Aorta (tissue), 5 donors: ENCODE results near the gene ELF2. TPM values are rescaled to one million over a fixed set of nuclear protein-coding genes. Genes with fewer than 3 reads are reported as not detected.
A peak's percentile ranks its signal among the peaks of the same experiment; 100 is the strongest.
"Not testable (repeated sequence)": the region's sequence is repeated elsewhere in the genome, so short reads cannot be mapped to it uniquely, and the experiment has no call there.

Source experiments
- ATAC-seq: fragments of 200-7000 bp; cut with Tn5 transposase; one replicate; pipeline ENCODE4 v1.9.1; 2022; ENCODE audit warnings: moderate library complexity; ENCODE audit not compliant: low FRiP score
- DNase-seq, 2 donors: peaks; one replicate each; pipeline ENCODE4 v3.0.0-alpha.2; 2020
- H3K27ac ChIP-seq, 2 donors: one replicate each; pipeline ENCODE4 v1.5.1; 2013; ENCODE audit warnings: low read length in 2 of 2, mild to moderate bottlenecking in 2 of 2, moderate library complexity in 2 of 2, control low read depth in 1 of 2, inconsistent platforms in 1 of 2, low read depth in 1 of 2
- H3K27me3 ChIP-seq, 2 donors: one replicate each; pipeline ENCODE4 v1.6.1; 2013; ENCODE audit warnings: control low read depth in 1 of 2, low read length in 1 of 2, mild to moderate bottlenecking in 1 of 2, moderate library complexity in 1 of 2; ENCODE audit not compliant: insufficient read depth in 2 of 2, control insufficient read depth in 1 of 2
- H3K36me3 ChIP-seq, 2 donors: one replicate each; pipeline ENCODE4 v1.6.1; 2013; ENCODE audit warnings: control low read depth in 1 of 2, low read length in 1 of 2, mild to moderate bottlenecking in 1 of 2; ENCODE audit not compliant: insufficient read depth in 2 of 2, control insufficient read depth in 1 of 2
- H3K4me1 ChIP-seq, 2 donors: one replicate each; pipeline ENCODE4 v1.6.1; 2013; ENCODE audit warnings: low read length in 2 of 2, control low read depth in 1 of 2, mild to moderate bottlenecking in 1 of 2, moderate library complexity in 1 of 2; ENCODE audit not compliant: insufficient read depth in 2 of 2, control insufficient read depth in 1 of 2
- H3K4me3 ChIP-seq, 2 donors: one replicate each; pipeline ENCODE4 v1.5.1; 2013; ENCODE audit warnings: low read length in 2 of 2, control low read depth in 1 of 2, mild to moderate bottlenecking in 1 of 2
- H3K9me3 ChIP-seq: one replicate; pipeline ENCODE4 v1.6.1; 2013; ENCODE audit warnings: mild to moderate bottlenecking, low read length; ENCODE audit not compliant: control insufficient read depth
- WGBS, 2 donors: extraction: QIAGEN DNeasy Blood & Tissue Kit; methylation state at CpG; one replicate each; pipeline ENCODE4 v1.1.7; 2013; 5-methylcytosine and 5-hydroxymethylcytosine counted together
- intact Hi-C, 2 donors: fragments of 100-400 bp; cut with DNase I; formaldehyde crosslinking; loops; one replicate each; pipeline versions ENCODE4 v1.14.2 to v1.15.0; 2022
- polyA plus RNA-seq, 2 donors: library from polyadenylated mRNA; stranded (reverse); fragments of 200-250 nt; gene quantifications; one replicate each; pipeline ENCODE4 v1.2.3, GENCODE V29; 2013
- total RNA-seq, 2 donors: library from RNA; stranded (reverse); fragmentation: NEBNext Ultra II Directional; extraction: Animal tissue kit (Norgen Biotek cat#: 25700); gene quantifications; one replicate each; pipeline ENCODE4 v1.2.1, GENCODE V29; 2021
- donor health status: healthy with polysubstance abuse.
- donor health status: Bipolar disorder and iron deficiency.
- donor health status: DM: no; HTN: no; CAD: no.
- donor health status: DM: no; HTN: no; CAD: no.
- donor health status: DM: yes; HTN: yes; CAD: no.

ELF2 gene
- total and polyA plus RNA-seq, 4 donors = 12.3 to 102 (median 58.4) TPM

- ATAC-seq = no peak
- Histone ChIP-seq H3K4me1 (no peaks in the 10 kb centered on the region), H3K27ac (no peak overlapping the region)
Observed at GRCh38 chr4:139115226-139115625, 61.8 kb downstream of the ELF2 start.

DNA sequence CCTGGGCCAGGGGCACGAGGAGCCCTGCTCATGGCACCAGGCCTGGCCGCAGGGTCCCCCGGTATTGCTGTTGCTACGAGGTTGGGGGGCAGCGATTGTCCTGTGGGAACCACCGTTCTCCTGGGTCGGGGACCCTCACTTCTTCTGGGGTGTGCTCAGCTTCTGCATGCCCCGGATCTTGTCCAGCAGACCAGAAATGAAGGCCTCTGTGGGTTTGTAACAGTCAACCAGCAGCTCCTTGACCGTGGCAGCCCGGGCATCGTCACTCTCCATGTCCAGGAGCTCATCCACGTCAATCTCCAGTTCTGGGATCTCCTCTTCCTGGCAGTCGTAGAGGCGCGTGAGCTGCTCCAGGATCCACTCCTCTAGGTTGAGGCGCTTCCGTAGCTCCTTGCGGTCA lies 62.2 kb downstream of the ELF2 start:
- intact Hi-C loops = not testable (repeated sequence)

More at GRCh38 chr4:139115226-139115625, 61.8 kb downstream of the ELF2 start:
- intact Hi-C loops = no loop called here
- peaks cover 0 to 5% of the 10 kb centered on the region in 2 donors for H3K36me3 ChIP-seq
- no peaks in the 10 kb centered on the region for H3K27me3 ChIP-seq
- no peak for DNase-seq
- 97 to 98% methylated on average over 44 of the region's 44 CpGs for WGBS, 2 donors
- H3K4me3 ChIP-seq = no peak overlapping the region
- no peaks in the 10 kb centered on the region for H3K9me3 ChIP-seq

GRCh38 chr4:139112650-139113049 lies 64.4 kb downstream of the ELF2 start:
- no peaks in the 10 kb centered on the region for H3K9me3 ChIP-seq
- H3K4me3 ChIP-seq = no peak overlapping the region
- WGBS, 2 donors = 92 to 95% methylated on average over 5 of the region's 5 CpGs
- DNase-seq (no peak), ATAC-seq (no peak)
- no peaks in the 10 kb centered on the region for H3K4me1 ChIP-seq
- H3K27ac ChIP-seq = no peak overlapping the region
- no peaks in the 10 kb centered on the region for H3K27me3 ChIP-seq
- intact Hi-C loops = no loop called here
- no peaks in the 10 kb centered on the region for H3K36me3 ChIP-seq

More for the DNA sequence above, 62.2 kb downstream of the ELF2 start:
- not testable (repeated sequence) for H3K36me3 ChIP-seq, DNase-seq, H3K4me1 ChIP-seq, ATAC-seq, H3K4me3 ChIP-seq, H3K27ac ChIP-seq, H3K27me3 ChIP-seq, H3K9me3 ChIP-seq
- WGBS, 2 donors = 96 to 98% methylated on average over 17 to 18 of the region's 18 CpGs

DNA sequence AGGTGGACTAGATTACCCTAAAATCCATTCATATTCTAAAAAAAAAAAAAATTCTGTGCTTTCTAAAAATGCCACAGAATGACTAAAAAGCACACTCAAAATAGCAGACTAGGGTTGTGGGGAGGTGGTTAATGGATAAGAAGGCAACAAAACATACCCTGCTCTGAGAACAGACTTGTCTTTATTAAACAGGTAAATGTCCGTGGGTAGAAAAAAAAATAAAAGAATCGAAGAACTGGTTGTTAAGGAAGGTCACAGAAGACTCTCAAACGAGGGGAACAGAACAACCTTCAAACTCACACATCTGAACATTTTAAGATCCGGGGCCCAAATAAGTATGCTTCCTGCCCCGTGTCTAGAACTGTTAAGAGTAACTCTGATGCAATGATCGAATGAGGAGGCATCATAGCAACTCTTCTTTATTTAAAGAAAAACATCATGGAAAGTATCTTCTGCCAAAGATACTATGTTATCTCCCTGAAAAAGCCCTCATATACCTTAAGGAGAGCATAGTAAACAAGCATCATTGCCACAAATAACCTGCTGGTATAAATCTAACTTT lies 68.4 kb downstream of the ELF2 start:
- Histone ChIP-seq H3K4me1 (no peaks in the 10 kb centered on the region), H3K36me3 (no peaks in the 10 kb centered on the region), H3K27ac (no peak overlapping the region), H3K4me3 (no peak overlapping the region), H3K27me3 (no peaks in the 10 kb centered on the region), H3K9me3 (no peaks in the 10 kb centered on the region)
- no peak for ATAC-seq
- intact Hi-C loops = loop anchor here in 1 of 2 donors (10.0 kb wide), 1 partner anchor 56 kb away; no protein-coding TSS in a partner anchor
- no peak for DNase-seq
- 78 to 83% methylated on average over 6 of the region's 6 CpGs for WGBS, 2 donors

- H3K9me3 ChIP-seq = no peaks in the 10 kb centered on the region
- DNase-seq = peak in 1 of 2 donors; percentile 79
- intact Hi-C loops = loop anchor here (5.0 kb wide), 2 partner anchors 78 to 198 kb away; partner anchors contain the start of gene ELF2 (in 1 of the 2)
- no peak overlapping the region for H3K27ac ChIP-seq
- 2 to 9% methylated on average over 2 of the region's 2 CpGs for WGBS, 2 donors
- peak; percentile 82 for ATAC-seq
- H3K36me3 ChIP-seq = no peaks in the 10 kb centered on the region
- no peaks in the 10 kb centered on the region for H3K4me1 ChIP-seq
- H3K27me3 ChIP-seq = no peaks in the 10 kb centered on the region
- no peak overlapping the region for H3K4me3 ChIP-seq
Observed at GRCh38 chr4:139099366-139099982, 77.5 kb downstream of the ELF2 start.

DNA sequence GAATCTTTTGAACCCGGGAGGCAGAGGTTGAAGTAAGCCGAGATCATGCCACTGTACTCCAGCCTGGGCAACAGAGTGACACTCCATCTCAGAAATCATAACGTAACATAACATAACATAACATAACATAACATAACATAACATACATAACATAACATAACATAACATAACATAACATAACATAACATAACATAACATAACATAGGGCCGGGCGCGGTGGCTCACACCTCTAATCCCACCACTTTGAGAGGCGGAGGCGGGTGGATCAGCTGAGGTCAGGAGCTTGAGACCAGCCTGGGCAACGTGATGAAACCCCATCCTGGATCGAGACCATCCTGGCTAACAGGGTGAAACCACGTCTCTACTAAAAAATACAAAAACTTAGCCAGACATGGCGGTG lies 84.7 kb downstream of the ELF2 start:
- H3K27me3 ChIP-seq = no peaks in the 10 kb centered on the region
- no peak for DNase-seq
- intact Hi-C loops = no loop called here
- H3K4me3 ChIP-seq = no peak overlapping the region
- no peak overlapping the region for H3K27ac ChIP-seq
- H3K9me3 ChIP-seq = no peaks in the 10 kb centered on the region
- no peaks in the 10 kb centered on the region for H3K4me1 ChIP-seq
- ATAC-seq = no peak
- no peaks in the 10 kb centered on the region for H3K36me3 ChIP-seq
- 83 to 87% methylated on average over 12 of the region's 12 CpGs for WGBS, 2 donors

- intact Hi-C loops = no loop called here
- no peak for ATAC-seq
- 39 to 42% methylated on average over 5 of the region's 5 CpGs for WGBS, 2 donors
Observed at GRCh38 chr4:139085141-139085540, 91.9 kb downstream of the ELF2 start.

DNA sequence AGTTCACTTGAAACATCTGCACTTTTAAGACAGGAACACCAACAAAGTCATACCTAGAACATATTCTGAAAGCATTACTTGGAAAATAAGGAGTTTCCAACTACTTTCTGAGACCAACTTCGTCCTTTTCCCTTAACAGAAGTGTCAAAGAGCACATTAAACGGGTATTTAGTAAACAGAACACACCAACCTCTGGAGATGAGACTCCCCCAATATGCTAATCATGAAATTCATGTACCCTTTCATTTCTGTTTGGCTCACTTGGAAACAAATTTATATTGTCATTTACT lies 92.3 kb downstream of the ELF2 start:
- no peaks in the 10 kb centered on the region for H3K9me3 ChIP-seq
- no peaks in the 10 kb centered on the region for H3K4me1 ChIP-seq
- ATAC-seq (no peak), DNase-seq (no peak)
- H3K27me3 ChIP-seq = no peaks in the 10 kb centered on the region
- no peaks in the 10 kb centered on the region for H3K36me3 ChIP-seq
- 2 to 3% methylated on average over 2 of the region's 2 CpGs for WGBS, 2 donors
- H3K27ac ChIP-seq = peak overlapping the region in 1 of 2 donors; percentile 20
- intact Hi-C loops = loop anchor here (5.0 kb wide), 2 partner anchors 52 to 93 kb away; partner anchors contain the start of gene ELF2 (in 2 of the 2)
- peak overlapping the region; percentile 74 to 95 for H3K4me3 ChIP-seq

More at GRCh38 chr4:139085141-139085540, 91.9 kb downstream of the ELF2 start:
- Histone ChIP-seq H3K4me3 (no peak overlapping the region), H3K36me3 (no peaks in the 10 kb centered on the region), H3K4me1 (no peaks in the 10 kb centered on the region), H3K27ac (no peak overlapping the region), H3K27me3 (no peaks in the 10 kb centered on the region), H3K9me3 (no peaks in the 10 kb centered on the region)
- no peak for DNase-seq
